ENCODE measurements around the gene FOXP1. TPM values are rescaled to one million over a fixed set of nuclear protein-coding genes. Genes with fewer than 3 reads are reported as not detected.

Gene FOXP1
- total RNA-seq, 1 donor = 195 TPM

DNA sequence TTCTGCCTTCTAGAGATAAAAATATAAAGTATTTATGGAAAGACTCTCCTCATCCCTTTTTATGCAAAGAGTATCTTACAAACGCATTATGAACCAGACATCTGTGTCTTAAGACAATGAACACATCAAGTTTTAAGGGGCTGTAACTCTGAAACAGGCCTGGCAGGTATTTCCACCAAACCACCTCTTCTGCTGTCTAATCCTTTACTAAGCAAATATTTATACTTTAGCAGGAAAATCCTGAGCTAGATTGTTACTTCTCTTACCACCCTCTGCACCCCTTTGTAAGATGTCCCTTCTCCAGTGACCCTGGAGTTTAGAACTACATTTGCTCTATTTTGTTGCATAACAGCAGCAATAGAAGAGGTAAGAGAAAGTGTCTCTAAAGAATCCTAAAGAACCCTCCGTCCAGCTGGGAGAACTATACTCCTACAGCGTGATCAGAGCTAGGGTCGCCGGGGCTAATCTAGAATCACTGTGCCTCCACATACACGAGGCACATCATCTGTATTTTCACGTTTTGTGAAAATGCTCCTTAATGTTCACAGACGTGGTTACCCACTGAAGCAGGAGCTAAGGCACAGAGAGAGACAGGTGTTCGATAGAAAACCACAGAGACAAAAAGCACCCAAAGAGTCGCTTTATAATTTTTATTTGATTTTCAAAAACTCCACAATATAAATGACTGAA lies 129.6 kb downstream of the FOXP1 start:
- Histone ChIP-seq H2AFZ (ENCODE audit: low read length) (no peak overlapping the region), H3K4me1 (ENCODE audit: insufficient read depth, low read length) (peaks cover 16% of the 10 kb centered on the region), H3K79me2 (ENCODE audit: insufficient read depth, low read length) (peaks cover 96% of the 10 kb centered on the region), H3K4me3 (ENCODE audit: insufficient read depth, low read length) (no peak overlapping the region), H3K36me3 (ENCODE audit: insufficient read depth, low read length) (peaks cover 3% of the 10 kb centered on the region), H3K27ac (ENCODE audit: low read depth, low read length) (no peak overlapping the region), H3K27me3 (ENCODE audit: insufficient read depth, low read length) (no peaks in the 10 kb centered on the region), H3K4me2 (ENCODE audit: insufficient read depth, low read length) (no peak overlapping the region), H4K20me1 (ENCODE audit: insufficient read depth, low read length) (peaks cover 34% of the 10 kb centered on the region), H3K9me3 (ENCODE audit: low read depth, low read length) (no peaks in the 10 kb centered on the region)
- TF ChIP-seq, protein P1, sequence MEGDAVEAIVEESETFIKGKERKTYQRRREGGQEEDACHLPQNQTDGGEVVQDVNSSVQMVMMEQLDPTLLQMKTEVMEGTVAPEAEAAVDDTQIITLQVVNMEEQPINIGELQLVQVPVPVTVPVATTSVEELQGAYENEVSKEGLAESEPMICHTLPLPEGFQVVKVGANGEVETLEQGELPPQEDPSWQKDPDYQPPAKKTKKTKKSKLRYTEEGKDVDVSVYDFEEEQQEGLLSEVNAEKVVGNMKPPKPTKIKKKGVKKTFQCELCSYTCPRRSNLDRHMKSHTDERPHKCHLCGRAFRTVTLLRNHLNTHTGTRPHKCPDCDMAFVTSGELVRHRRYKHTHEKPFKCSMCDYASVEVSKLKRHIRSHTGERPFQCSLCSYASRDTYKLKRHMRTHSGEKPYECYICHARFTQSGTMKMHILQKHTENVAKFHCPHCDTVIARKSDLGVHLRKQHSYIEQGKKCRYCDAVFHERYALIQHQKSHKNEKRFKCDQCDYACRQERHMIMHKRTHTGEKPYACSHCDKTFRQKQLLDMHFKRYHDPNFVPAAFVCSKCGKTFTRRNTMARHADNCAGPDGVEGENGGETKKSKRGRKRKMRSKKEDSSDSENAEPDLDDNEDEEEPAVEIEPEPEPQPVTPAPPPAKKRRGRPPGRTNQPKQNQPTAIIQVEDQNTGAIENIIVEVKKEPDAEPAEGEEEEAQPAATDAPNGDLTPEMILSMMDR (IDR thresholded peaks at IDR 0.05; ENCODE audit: extremely low read depth, low read depth, low read length) = no peak
- DNase-seq (ENCODE audit: insufficient read length, low spot score, missing footprints) = no peak

DNA sequence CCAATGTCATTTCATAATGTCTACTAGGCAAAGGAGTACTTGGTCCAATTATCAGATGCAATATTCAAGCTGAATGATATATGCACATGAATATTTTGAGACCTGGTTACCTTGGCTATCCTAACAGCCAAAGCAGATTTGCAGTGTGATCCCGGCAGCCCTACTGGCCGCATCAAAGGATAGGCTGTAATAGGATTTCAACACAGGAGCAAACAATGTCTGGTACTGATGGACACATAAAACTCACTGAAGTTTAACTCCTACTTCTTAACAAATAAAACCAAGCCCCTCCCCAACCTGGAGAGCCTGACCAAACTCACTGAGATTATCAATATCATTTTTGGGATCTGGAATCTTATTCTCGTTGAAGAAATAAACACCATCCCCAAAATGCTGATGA lies 130.2 kb downstream of the FOXP1 start:
- Histone ChIP-seq H3K79me2 (ENCODE audit: insufficient read depth, low read length) (peaks cover 96% of the 10 kb centered on the region), H4K20me1 (ENCODE audit: insufficient read depth, low read length) (peaks cover 34% of the 10 kb centered on the region)

DNA sequence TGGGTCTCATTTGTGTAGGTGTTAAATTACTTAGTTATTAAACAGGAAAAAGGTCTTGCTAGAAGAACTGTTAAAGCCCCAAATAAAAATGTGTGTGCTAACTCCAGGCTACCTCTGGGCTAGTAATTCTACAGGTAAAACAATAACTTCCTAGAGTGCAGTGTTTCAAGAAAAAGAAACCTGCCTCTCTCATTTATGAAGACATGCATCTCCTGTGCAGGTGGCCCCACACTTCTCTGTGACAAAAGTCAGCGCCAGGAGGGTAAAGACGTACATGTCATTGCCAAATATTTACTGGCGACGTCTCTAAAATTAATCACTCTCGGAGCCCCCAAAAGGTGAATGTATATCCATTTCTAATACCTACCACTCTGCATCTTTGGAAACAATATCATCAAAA lies 131.7 kb downstream of the FOXP1 start:
- no peak overlapping the region for H3K4me2 ChIP-seq (ENCODE audit: insufficient read depth, low read length)
- H3K79me2 ChIP-seq (ENCODE audit: insufficient read depth, low read length) = peaks cover 94% of the 10 kb centered on the region
- H3K27me3 ChIP-seq (ENCODE audit: insufficient read depth, low read length) = no peaks in the 10 kb centered on the region
- no peak overlapping the region for H3K4me3 ChIP-seq (ENCODE audit: insufficient read depth, low read length)
- H3K27ac ChIP-seq (ENCODE audit: low read depth, low read length) = no peak overlapping the region
- H3K4me1 ChIP-seq (ENCODE audit: insufficient read depth, low read length) = peaks cover 10% of the 10 kb centered on the region
- peaks cover 3% of the 10 kb centered on the region for H3K36me3 ChIP-seq (ENCODE audit: insufficient read depth, low read length)
- DNase-seq (ENCODE audit: insufficient read length, low spot score, missing footprints) = no peak
- TF ChIP-seq, protein P1 (IDR thresholded peaks at IDR 0.05; ENCODE audit: extremely low read depth, low read depth, low read length) = no peak
- H4K20me1 ChIP-seq (ENCODE audit: insufficient read depth, low read length) = peaks cover 25% of the 10 kb centered on the region
- H3K9me3 ChIP-seq (ENCODE audit: low read depth, low read length) = no peaks in the 10 kb centered on the region
- no peak overlapping the region for H2AFZ ChIP-seq (ENCODE audit: low read length)

More for the DNA sequence above, 130.2 kb downstream of the FOXP1 start:
- H2AFZ ChIP-seq (ENCODE audit: low read length) = no peak overlapping the region
- no peak overlapping the region for H3K4me2 ChIP-seq (ENCODE audit: insufficient read depth, low read length)
- no peaks in the 10 kb centered on the region for H3K27me3 ChIP-seq (ENCODE audit: insufficient read depth, low read length)
- no peak overlapping the region for H3K27ac ChIP-seq (ENCODE audit: low read depth, low read length)
- H3K4me3 ChIP-seq (ENCODE audit: insufficient read depth, low read length) = no peak overlapping the region
- peaks cover 16% of the 10 kb centered on the region for H3K4me1 ChIP-seq (ENCODE audit: insufficient read depth, low read length)
- no peak for DNase-seq (ENCODE audit: insufficient read length, low spot score, missing footprints)
- TF ChIP-seq, protein P1 (IDR thresholded peaks at IDR 0.05; ENCODE audit: extremely low read depth, low read depth, low read length) = no peak
- no peaks in the 10 kb centered on the region for H3K9me3 ChIP-seq (ENCODE audit: low read depth, low read length)
- H3K36me3 ChIP-seq (ENCODE audit: insufficient read depth, low read length) = peaks cover 3% of the 10 kb centered on the region

GRCh38 chr3:71451060-71451459 lies 132.5 kb downstream of the FOXP1 start:
- Histone ChIP-seq H3K27ac (ENCODE audit: low read depth, low read length) (no peak overlapping the region), H3K4me1 (ENCODE audit: insufficient read depth, low read length) (peaks cover 3% of the 10 kb centered on the region), H3K4me3 (ENCODE audit: insufficient read depth, low read length) (no peak overlapping the region), H4K20me1 (ENCODE audit: insufficient read depth, low read length) (peaks cover 19% of the 10 kb centered on the region), H3K9me3 (ENCODE audit: low read depth, low read length) (no peaks in the 10 kb centered on the region), H2AFZ (ENCODE audit: low read length) (no peak overlapping the region), H3K4me2 (ENCODE audit: insufficient read depth, low read length) (no peak overlapping the region), H3K27me3 (ENCODE audit: insufficient read depth, low read length) (no peaks in the 10 kb centered on the region), H3K36me3 (ENCODE audit: insufficient read depth, low read length) (peaks cover 3% of the 10 kb centered on the region), H3K79me2 (ENCODE audit: insufficient read depth, low read length) (peaks cover 93% of the 10 kb centered on the region)
- TF ChIP-seq, protein P1 (IDR thresholded peaks at IDR 0.05; ENCODE audit: extremely low read depth, low read depth, low read length) = no peak
- no peak for DNase-seq (ENCODE audit: insufficient read length, low spot score, missing footprints)
